GM12878 (cell line): ENCODE data around the gene TACC2.
"Not testable (repeated sequence)": the region's sequence is repeated elsewhere in the genome, so short reads cannot be mapped to it uniquely, and the experiment has no call there.

Experiments used
- JUNB ChIP-seq: IDR thresholded peaks from 2 replicates; pipeline ENCODE4 v1.6.1; 2016; ENCODE audit warnings: antibody characterized with exemption, mild to moderate bottlenecking
- MXI1 ChIP-seq: fragments of 150-350 bp; IDR thresholded peaks from 2 replicates; pipeline ENCODE4 v1.6.1; 2011; ENCODE audit warnings: low read depth, mild to moderate bottlenecking, inconsistent platforms, low read length, improper control_type of control experiment
- SP1 ChIP-seq: IDR thresholded peaks from one replicate; pipeline ENCODE4 v1.6.1; 2011; ENCODE audit warnings: low read depth, low read length
- USF1 ChIP-seq: IDR thresholded peaks from 2 replicates; pipeline ENCODE4 v1.6.1; 2011; ENCODE audit warnings: borderline replicate concordance, low read depth, mild to moderate bottlenecking, moderate library complexity, mixed read lengths, low read length; ENCODE audit not compliant: insufficient read depth; ENCODE audit errors: extremely low read length
- ZNF384 ChIP-seq: IDR thresholded peaks from 2 replicates; pipeline ENCODE4 v1.6.1; 2012; ENCODE audit warnings: low read depth, mild to moderate bottlenecking, low read length, improper control_type of control experiment, borderline replicate concordance
- TF ChIP-seq, protein P1 (sequence below), 3 experiments: IDR thresholded peaks in 2 of 3; conservative IDR thresholded peaks in 1 of 3; 2 replicates each; pipeline ENCODE4 v1.5.1; 2011; ENCODE audit warnings: low read depth in 3 of 3, low read length in 3 of 3, mild to moderate bottlenecking in 3 of 3, control low read depth in 2 of 3, moderate library complexity in 2 of 3, inconsistent platforms in 1 of 3, mixed read lengths in 1 of 3; ENCODE audit not compliant: control insufficient read depth in 2 of 3, insufficient read depth in 1 of 3; ENCODE audit errors: extremely low read depth in 1 of 3

DNA sequence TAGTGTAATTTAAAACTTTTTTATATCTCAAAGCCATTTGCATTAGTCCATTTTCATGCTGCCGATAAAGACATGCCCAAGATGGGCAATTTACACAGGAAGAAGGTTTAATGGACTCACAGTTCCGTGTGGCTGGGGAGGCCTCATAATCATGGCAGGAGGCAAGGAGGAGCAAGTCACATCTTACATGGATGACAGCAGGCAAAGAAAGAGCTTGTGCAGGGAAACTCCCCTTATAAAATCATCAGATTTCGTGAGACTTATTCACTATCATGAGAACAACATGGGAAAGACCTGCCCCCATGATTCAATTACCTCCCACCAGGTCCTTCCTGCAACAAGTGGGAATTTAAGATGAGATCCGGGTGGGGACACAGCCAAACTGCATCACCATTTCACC is 2.8 kb downstream of the TACC2 start:
- TF ChIP-seq USF1, ZNF384, SP1, MXI1, JUNB: not testable (repeated sequence)
- TF ChIP-seq, protein P1, sequence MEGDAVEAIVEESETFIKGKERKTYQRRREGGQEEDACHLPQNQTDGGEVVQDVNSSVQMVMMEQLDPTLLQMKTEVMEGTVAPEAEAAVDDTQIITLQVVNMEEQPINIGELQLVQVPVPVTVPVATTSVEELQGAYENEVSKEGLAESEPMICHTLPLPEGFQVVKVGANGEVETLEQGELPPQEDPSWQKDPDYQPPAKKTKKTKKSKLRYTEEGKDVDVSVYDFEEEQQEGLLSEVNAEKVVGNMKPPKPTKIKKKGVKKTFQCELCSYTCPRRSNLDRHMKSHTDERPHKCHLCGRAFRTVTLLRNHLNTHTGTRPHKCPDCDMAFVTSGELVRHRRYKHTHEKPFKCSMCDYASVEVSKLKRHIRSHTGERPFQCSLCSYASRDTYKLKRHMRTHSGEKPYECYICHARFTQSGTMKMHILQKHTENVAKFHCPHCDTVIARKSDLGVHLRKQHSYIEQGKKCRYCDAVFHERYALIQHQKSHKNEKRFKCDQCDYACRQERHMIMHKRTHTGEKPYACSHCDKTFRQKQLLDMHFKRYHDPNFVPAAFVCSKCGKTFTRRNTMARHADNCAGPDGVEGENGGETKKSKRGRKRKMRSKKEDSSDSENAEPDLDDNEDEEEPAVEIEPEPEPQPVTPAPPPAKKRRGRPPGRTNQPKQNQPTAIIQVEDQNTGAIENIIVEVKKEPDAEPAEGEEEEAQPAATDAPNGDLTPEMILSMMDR (IDR thresholded peaks at IDR 0.05 in 2 of 3, conservative IDR thresholded peaks at IDR 0.05 in 1 of 3; ENCODE audit: control insufficient read depth in 2 of 3, extremely low read depth in 1 of 3, insufficient read depth in 1 of 3, low read depth in 3 of 3, low read length in 3 of 3) = not testable (repeated sequence)
